HAP-1 (cell line): Measurements from ENCODE around the gene ADGRD2.
A peak's percentile ranks its signal among the peaks of the same experiment; 100 is the strongest.

Experiments used
- DNase-seq, 2 experiments: peaks; one replicate each; pipeline ENCODE4 v3.0.0-alpha.2; 2016 to 2020; ENCODE audit warnings: low spot score in 2 of 2
- H3K27me3 ChIP-seq: fragments of 250-450 bp; sonication (Bioruptor Pico); 2 replicates; pipeline ENCODE4 v1.5.1; 2020; ENCODE audit warnings: low read depth, mild to moderate bottlenecking, moderate library complexity
- H3K36me3 ChIP-seq: fragments of 250-450 bp; sonication (Bioruptor Pico); replicated peaks from 2 replicates; pipeline ENCODE4 v1.5.1; 2020; ENCODE audit warnings: mild to moderate bottlenecking
- H3K4me1 ChIP-seq: fragments of 250-450 bp; sonication (Bioruptor Pico); 2 replicates; pipeline ENCODE4 v1.5.1; 2020; ENCODE audit warnings: mild to moderate bottlenecking
- H3K4me3 ChIP-seq: fragments of 250-450 bp; sonication (Bioruptor Pico); 2 replicates; pipeline ENCODE4 v1.5.1; 2020; ENCODE audit warnings: mild to moderate bottlenecking, moderate library complexity
- H3K9me3 ChIP-seq: fragments of 250-450 bp; sonication (Bioruptor Pico); 2 replicates; pipeline ENCODE4 v1.5.1; 2020; ENCODE audit warnings: mild to moderate bottlenecking, moderate library complexity
- in situ Hi-C: fragments of 300-500 bp; cut with MboI; formaldehyde crosslinking; loops from 3 replicates; pipeline ENCODE4 v1.14.3; 2020; ENCODE audit warnings: low sequenced_read_pairs, inconsistent platforms, mixed read lengths

ADGRD2 gene

GRCh38 chr9:124482431-124483031 lies 32.3 kb downstream of the ADGRD2 start:
- no peaks in the 10 kb centered on the region for H3K9me3 ChIP-seq
- H3K4me1 ChIP-seq: peaks cover 8% of the 10 kb centered on the region
- in situ Hi-C loops: no loop called here
- no peaks in the 10 kb centered on the region; the same call in 1 of the 2 replicates for H3K27me3 ChIP-seq
- no peak for DNase-seq
- no peaks in the 10 kb centered on the region for H3K36me3 ChIP-seq
- no peak overlapping the region for H3K4me3 ChIP-seq

- no peak for DNase-seq
- no peak overlapping the region for H3K4me3 ChIP-seq
- no peaks in the 10 kb centered on the region; the same call in 1 of the 2 replicates for H3K27me3 ChIP-seq
- H3K4me1 ChIP-seq: peaks cover 1% of the 10 kb centered on the region
- no peaks in the 10 kb centered on the region for H3K9me3 ChIP-seq
- in situ Hi-C loops: no loop called here
- H3K36me3 ChIP-seq: no peaks in the 10 kb centered on the region
Observed at GRCh38 chr9:124483481-124483880, 33.2 kb downstream of the ADGRD2 start.

- Histone ChIP-seq H3K4me3 (no peak overlapping the region), H3K9me3 (no peaks in the 10 kb centered on the region), H3K27me3 (no peaks in the 10 kb centered on the region; the same call in 1 of the 2 replicates), H3K36me3 (no peaks in the 10 kb centered on the region), H3K4me1 (no peaks in the 10 kb centered on the region)
- in situ Hi-C loops: no loop called here
- DNase-seq: no peak
Observed at GRCh38 chr9:124485201-124485600, 35.0 kb downstream of the ADGRD2 start.

GRCh38 chr9:124485936-124486335 lies 35.7 kb downstream of the ADGRD2 start:
- Histone ChIP-seq H3K4me1 (no peaks in the 10 kb centered on the region), H3K27me3 (no peaks in the 10 kb centered on the region; the same call in 1 of the 2 replicates), H3K9me3 (no peaks in the 10 kb centered on the region), H3K4me3 (no peak overlapping the region), H3K36me3 (no peaks in the 10 kb centered on the region)
- no peak for DNase-seq
- in situ Hi-C loops: no loop called here

- Histone ChIP-seq H3K4me3 (no peak overlapping the region), H3K4me1 (no peaks in the 10 kb centered on the region), H3K27me3 (no peaks in the 10 kb centered on the region; the same call in 1 of the 2 replicates), H3K9me3 (no peaks in the 10 kb centered on the region), H3K36me3 (no peaks in the 10 kb centered on the region)
- in situ Hi-C loops: no loop called here
- DNase-seq: no peak
Observed at GRCh38 chr9:124486778-124487259, 36.6 kb downstream of the ADGRD2 start.

- Histone ChIP-seq H3K4me1 (no peaks in the 10 kb centered on the region), H3K4me3 (no peak overlapping the region), H3K36me3 (no peaks in the 10 kb centered on the region), H3K27me3 (no peaks in the 10 kb centered on the region; the same call in 1 of the 2 replicates), H3K9me3 (no peaks in the 10 kb centered on the region)
- in situ Hi-C loops: no loop called here
- peak in 1 of 2 experiments; percentile 43 for DNase-seq
Observed at GRCh38 chr9:124487260-124488182, 37.3 kb downstream of the ADGRD2 start.

GRCh38 chr9:124488641-124489210 lies 38.5 kb downstream of the ADGRD2 start:
- no peaks in the 10 kb centered on the region; the same call in 1 of the 2 replicates for H3K27me3 ChIP-seq
- in situ Hi-C loops: no loop called here
- H3K4me3 ChIP-seq: no peak overlapping the region

GRCh38 chr9:124489222-124489621 lies 39.0 kb downstream of the ADGRD2 start:
- Histone ChIP-seq H3K36me3 (no peaks in the 10 kb centered on the region), H3K4me1 (no peaks in the 10 kb centered on the region), H3K4me3 (no peak overlapping the region), H3K9me3 (no peaks in the 10 kb centered on the region), H3K27me3 (no peaks in the 10 kb centered on the region; the same call in 1 of the 2 replicates)
- in situ Hi-C loops: no loop called here
- no peak for DNase-seq

More at GRCh38 chr9:124488641-124489210, 38.5 kb downstream of the ADGRD2 start:
- H3K4me1 ChIP-seq: no peaks in the 10 kb centered on the region
- no peaks in the 10 kb centered on the region for H3K9me3 ChIP-seq
- no peaks in the 10 kb centered on the region for H3K36me3 ChIP-seq
- DNase-seq: no peak

GRCh38 chr9:124490004-124490403 lies 39.8 kb downstream of the ADGRD2 start:
- no peak overlapping the region for H3K4me3 ChIP-seq
- no peaks in the 10 kb centered on the region for H3K36me3 ChIP-seq
- no peaks in the 10 kb centered on the region; the same call in 1 of the 2 replicates for H3K27me3 ChIP-seq
- no peak for DNase-seq
- no peaks in the 10 kb centered on the region for H3K4me1 ChIP-seq
- in situ Hi-C loops: no loop called here
- H3K9me3 ChIP-seq: no peaks in the 10 kb centered on the region

GRCh38 chr9:124491049-124491975 lies 41.1 kb downstream of the ADGRD2 start:
- in situ Hi-C loops: no loop called here
- H3K36me3 ChIP-seq: no peaks in the 10 kb centered on the region
- no peaks in the 10 kb centered on the region for H3K4me1 ChIP-seq
- no peaks in the 10 kb centered on the region for H3K9me3 ChIP-seq
- no peak overlapping the region for H3K4me3 ChIP-seq
- DNase-seq: no peak
- no peaks in the 10 kb centered on the region; the same call in 1 of the 2 replicates for H3K27me3 ChIP-seq

GRCh38 chr9:124492818-124493217 lies 42.6 kb downstream of the ADGRD2 start:
- Histone ChIP-seq H3K36me3 (no peaks in the 10 kb centered on the region), H3K9me3 (no peaks in the 10 kb centered on the region), H3K4me1 (no peaks in the 10 kb centered on the region), H3K4me3 (no peak overlapping the region), H3K27me3 (no peaks in the 10 kb centered on the region; the same call in 1 of the 2 replicates)
- in situ Hi-C loops: no loop called here
- DNase-seq: no peak

- in situ Hi-C loops: no loop called here
- Histone ChIP-seq H3K9me3 (no peaks in the 10 kb centered on the region), H3K36me3 (no peaks in the 10 kb centered on the region), H3K4me1 (no peaks in the 10 kb centered on the region), H3K4me3 (no peak overlapping the region), H3K27me3 (no peaks in the 10 kb centered on the region; the same call in 1 of the 2 replicates)
- no peak for DNase-seq
Observed at GRCh38 chr9:124493218-124493617, 43.0 kb downstream of the ADGRD2 start.
